Measurements from ENCODE around the gene MNS1.

Gene MNS1

DNA sequence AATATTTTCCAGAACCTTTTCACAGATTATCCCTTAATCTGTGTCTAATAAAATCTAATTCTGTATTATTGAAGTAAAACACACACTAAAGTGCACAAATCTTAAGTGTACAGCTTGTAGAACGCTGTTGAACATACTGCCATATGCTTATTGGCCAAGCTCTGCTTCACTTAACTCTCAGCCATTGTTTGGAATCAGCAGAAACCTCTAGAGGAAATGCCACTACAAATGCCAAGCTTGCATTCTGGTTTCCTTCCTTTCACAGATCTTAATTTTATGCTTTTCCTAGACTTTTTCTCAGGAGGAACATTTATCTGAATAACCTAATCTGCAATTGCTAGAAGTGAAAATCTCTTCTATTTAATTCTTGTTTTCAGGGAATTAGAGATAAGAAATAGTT lies 10.1 kb downstream of the MNS1 start:
- no peak overlapping the region for H3K4me3 ChIP-seq (IDR thresholded peaks at IDR 0.05; ENCODE audit: insufficient read depth, low read depth, low read length)
- TF ChIP-seq, protein P1, sequence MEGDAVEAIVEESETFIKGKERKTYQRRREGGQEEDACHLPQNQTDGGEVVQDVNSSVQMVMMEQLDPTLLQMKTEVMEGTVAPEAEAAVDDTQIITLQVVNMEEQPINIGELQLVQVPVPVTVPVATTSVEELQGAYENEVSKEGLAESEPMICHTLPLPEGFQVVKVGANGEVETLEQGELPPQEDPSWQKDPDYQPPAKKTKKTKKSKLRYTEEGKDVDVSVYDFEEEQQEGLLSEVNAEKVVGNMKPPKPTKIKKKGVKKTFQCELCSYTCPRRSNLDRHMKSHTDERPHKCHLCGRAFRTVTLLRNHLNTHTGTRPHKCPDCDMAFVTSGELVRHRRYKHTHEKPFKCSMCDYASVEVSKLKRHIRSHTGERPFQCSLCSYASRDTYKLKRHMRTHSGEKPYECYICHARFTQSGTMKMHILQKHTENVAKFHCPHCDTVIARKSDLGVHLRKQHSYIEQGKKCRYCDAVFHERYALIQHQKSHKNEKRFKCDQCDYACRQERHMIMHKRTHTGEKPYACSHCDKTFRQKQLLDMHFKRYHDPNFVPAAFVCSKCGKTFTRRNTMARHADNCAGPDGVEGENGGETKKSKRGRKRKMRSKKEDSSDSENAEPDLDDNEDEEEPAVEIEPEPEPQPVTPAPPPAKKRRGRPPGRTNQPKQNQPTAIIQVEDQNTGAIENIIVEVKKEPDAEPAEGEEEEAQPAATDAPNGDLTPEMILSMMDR (conservative IDR thresholded peaks at IDR 0.05; ENCODE audit: low read depth, low read length) = no peak
- no peaks in the 10 kb centered on the region for H4K20me1 ChIP-seq (ENCODE audit: insufficient read depth)
- H3K36me3 ChIP-seq (ENCODE audit: insufficient read depth) = no peaks in the 10 kb centered on the region
- no peaks in the 10 kb centered on the region for H3K79me2 ChIP-seq (ENCODE audit: insufficient read depth, low read depth)
- H3K27ac ChIP-seq = no peak overlapping the region
- H2AFZ ChIP-seq (ENCODE audit: low read depth) = no peak overlapping the region
- no peak overlapping the region for H3K4me2 ChIP-seq
- H3K4me1 ChIP-seq (ENCODE audit: low read depth, poor library complexity, severe bottlenecking) = no peaks in the 10 kb centered on the region
- no peaks in the 10 kb centered on the region for H3K27me3 ChIP-seq (ENCODE audit: insufficient read depth, low read depth)
- no peak overlapping the region for H3K9ac ChIP-seq

DNA sequence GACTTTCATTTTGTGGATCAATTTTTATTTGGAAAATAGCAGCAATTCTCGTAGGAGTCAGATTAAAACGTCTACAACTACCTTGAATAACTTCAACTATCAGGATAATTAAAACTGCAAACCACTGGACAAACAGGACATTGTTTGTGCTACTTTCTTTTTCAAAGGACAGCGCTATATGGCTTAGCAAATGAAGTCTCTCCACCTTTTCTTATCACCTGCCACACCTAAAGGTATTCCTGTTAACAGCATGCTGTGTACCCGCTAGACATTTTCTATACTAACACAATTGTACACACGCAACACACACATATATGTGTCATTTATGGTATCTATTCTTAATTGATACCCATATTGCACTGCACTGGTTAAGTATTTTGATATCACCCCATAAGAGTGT lies 19.2 kb downstream of the MNS1 start:
- Histone ChIP-seq H2AFZ (ENCODE audit: low read depth) (no peak overlapping the region), H3K4me1 (ENCODE audit: low read depth, poor library complexity, severe bottlenecking) (no peaks in the 10 kb centered on the region), H3K4me3 (IDR thresholded peaks at IDR 0.05; ENCODE audit: insufficient read depth, low read depth, low read length) (no peak overlapping the region), H3K9ac (no peak overlapping the region), H3K27me3 (ENCODE audit: insufficient read depth, low read depth) (no peaks in the 10 kb centered on the region), H3K27ac (no peak overlapping the region), H3K79me2 (ENCODE audit: insufficient read depth, low read depth) (no peaks in the 10 kb centered on the region), H4K20me1 (ENCODE audit: insufficient read depth) (no peaks in the 10 kb centered on the region), H3K4me2 (no peak overlapping the region), H3K36me3 (ENCODE audit: insufficient read depth) (no peaks in the 10 kb centered on the region)
- TF ChIP-seq, protein P1 (conservative IDR thresholded peaks at IDR 0.05; ENCODE audit: low read depth, low read length) = no peak

DNA sequence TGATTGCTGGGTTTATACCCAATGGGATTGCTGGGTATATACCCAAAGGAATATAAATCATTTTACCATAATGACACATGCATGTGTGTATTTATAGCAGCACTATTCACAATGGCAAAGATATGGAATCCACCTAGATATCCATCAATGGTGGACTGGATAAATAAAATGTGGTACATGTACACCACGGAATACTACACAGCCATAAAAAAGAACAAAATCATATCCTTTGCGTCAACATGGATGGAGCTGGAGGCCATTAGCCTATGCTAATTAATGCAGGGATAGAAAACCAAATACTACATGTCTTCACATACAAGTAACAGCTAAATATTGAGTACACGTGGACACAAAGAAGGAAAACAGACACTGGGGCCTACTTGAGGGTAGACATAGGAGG lies 22.6 kb downstream of the MNS1 start:
- no peak overlapping the region for H3K27ac ChIP-seq
- no peaks in the 10 kb centered on the region for H3K79me2 ChIP-seq (ENCODE audit: insufficient read depth, low read depth)
- H3K4me3 ChIP-seq (IDR thresholded peaks at IDR 0.05; ENCODE audit: insufficient read depth, low read depth, low read length) = no peak overlapping the region
- no peak overlapping the region for H3K4me2 ChIP-seq
- no peak overlapping the region for H3K9ac ChIP-seq
- H4K20me1 ChIP-seq (ENCODE audit: insufficient read depth) = no peaks in the 10 kb centered on the region
- H2AFZ ChIP-seq (ENCODE audit: low read depth) = no peak overlapping the region
- no peaks in the 10 kb centered on the region for H3K4me1 ChIP-seq (ENCODE audit: low read depth, poor library complexity, severe bottlenecking)
- no peaks in the 10 kb centered on the region for H3K36me3 ChIP-seq (ENCODE audit: insufficient read depth)
- TF ChIP-seq, protein P1 (conservative IDR thresholded peaks at IDR 0.05; ENCODE audit: low read depth, low read length) = no peak
- H3K27me3 ChIP-seq (ENCODE audit: insufficient read depth, low read depth) = no peaks in the 10 kb centered on the region

DNA sequence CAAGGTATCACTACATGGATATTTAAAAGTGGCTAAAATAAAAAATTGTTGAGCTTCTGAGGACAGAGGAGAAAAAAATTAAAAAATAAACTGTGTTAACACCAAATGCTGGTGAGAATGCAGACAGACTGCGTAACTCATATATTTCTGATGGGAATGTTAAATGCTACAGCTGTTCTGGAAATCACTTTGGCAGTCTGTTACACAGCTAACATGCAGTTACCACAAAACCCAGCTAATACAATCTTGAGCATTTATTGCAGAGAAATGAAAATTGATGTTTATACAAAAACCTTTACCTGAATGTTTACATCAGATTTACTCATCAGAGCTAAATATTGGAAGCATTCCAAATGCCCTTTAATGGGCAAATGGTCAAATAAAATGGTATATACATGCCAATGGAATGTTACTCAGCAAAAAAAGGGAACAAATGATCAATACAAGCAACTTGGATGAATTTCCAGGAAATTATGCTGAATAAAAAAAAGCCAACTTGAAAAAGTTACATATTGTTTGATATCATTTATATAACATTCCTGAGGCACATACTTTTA lies 24.6 kb downstream of the MNS1 start:
- Histone ChIP-seq H3K4me1 (ENCODE audit: low read depth, poor library complexity, severe bottlenecking) (no peaks in the 10 kb centered on the region), H3K9ac (no peak overlapping the region), H3K79me2 (ENCODE audit: insufficient read depth, low read depth) (no peaks in the 10 kb centered on the region), H4K20me1 (ENCODE audit: insufficient read depth) (no peaks in the 10 kb centered on the region), H3K36me3 (ENCODE audit: insufficient read depth) (no peaks in the 10 kb centered on the region), H2AFZ (ENCODE audit: low read depth) (no peak overlapping the region), H3K27ac (no peak overlapping the region), H3K4me3 (IDR thresholded peaks at IDR 0.05; ENCODE audit: insufficient read depth, low read depth, low read length) (no peak overlapping the region), H3K27me3 (ENCODE audit: insufficient read depth, low read depth) (no peaks in the 10 kb centered on the region), H3K4me2 (no peak overlapping the region)
- TF ChIP-seq, protein P1 (conservative IDR thresholded peaks at IDR 0.05; ENCODE audit: low read depth, low read length) = no peak

All from KMS-11 (cell line).